Stimulated activated CD8-positive, alpha-beta memory T cell treated with anti-CD3 and anti-CD28 coated beads, Interleukin-12 subunit alpha, Interleukin-12 subunit beta, amount 100 ng/mL, for 1 hour (primary cell): ENCODE results near the gene ADAM12.
"Not testable (repeated sequence)": the region's sequence is repeated elsewhere in the genome, so short reads cannot be mapped to it uniquely, and the experiment has no call there.

Experiments used
- DNase-seq: peaks from one replicate; pipeline ENCODE4 v3.0.0-alpha.2; 2020; ENCODE audit warnings: low read depth

ADAM12 gene

DNA sequence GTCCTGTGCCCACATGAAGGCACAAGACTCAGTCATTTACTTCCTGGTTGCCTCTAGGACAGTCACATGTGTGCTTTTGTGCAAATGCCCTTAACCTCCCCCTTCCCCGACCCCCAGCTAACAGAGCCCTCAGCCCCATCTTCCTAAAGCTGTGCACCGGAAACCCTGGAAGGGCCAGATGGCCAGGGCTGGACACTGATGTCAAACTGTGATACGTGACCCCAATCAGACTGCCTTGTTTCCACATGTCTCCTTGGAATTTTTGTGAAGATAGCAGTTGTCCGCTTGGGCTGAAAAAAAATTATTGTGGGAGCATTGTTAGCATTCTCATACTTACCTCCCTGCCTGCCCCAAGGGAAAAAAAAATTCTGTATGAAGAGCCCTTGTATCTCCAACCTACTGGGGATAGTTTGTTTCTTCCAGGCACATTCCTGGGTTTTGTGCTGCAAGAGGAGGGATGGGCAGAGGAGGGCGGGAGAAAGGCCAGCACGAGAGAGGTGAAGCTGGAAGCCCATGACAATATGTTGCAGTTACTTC, 17.0 kb upstream of the ADAM12 start:
- DNase-seq: no peak

DNA sequence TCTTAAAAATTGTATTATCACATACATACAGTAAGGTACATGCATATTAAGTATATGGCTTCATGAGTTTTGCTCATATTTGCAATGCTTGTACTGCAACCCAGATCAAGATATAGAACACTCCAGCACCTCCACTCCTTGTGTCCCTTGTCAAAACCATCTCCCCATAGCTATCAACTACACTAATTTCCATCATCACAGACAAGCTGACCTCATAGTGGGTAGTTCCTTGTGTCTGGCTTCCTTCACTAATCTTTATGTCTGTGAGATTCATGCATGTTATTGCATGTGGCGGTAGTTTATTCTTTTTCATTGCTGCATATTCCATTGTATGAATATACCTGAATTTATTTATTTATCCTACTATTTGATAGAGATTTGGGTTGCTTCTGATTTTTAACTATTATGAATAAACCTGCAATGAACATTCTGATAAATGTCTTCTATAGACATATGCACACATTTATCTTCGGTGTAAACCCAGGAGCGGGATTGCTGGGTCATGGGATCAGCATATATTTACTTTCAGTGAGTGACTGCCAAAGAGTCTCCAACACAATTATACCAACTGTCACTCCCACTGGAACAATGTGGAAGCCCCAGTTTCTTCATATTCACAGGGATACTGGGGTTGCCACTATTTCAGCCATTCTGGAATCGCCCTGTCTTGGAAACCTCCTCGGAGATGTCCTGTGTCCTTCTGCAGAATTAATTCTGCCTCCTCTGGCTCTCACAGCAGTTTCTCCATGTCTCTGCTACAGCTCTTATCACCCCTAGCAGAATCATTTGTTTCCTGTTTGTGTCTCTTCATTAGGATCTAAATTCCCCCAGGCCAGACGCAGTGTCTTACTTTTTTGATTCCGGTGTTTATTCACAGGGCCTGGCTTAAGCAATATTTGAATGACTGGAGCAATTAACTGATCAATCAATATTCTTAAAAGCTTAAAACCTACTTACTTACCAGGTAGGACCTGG, 14.7 kb upstream of the ADAM12 start:
- DNase-seq: no peak

DNA sequence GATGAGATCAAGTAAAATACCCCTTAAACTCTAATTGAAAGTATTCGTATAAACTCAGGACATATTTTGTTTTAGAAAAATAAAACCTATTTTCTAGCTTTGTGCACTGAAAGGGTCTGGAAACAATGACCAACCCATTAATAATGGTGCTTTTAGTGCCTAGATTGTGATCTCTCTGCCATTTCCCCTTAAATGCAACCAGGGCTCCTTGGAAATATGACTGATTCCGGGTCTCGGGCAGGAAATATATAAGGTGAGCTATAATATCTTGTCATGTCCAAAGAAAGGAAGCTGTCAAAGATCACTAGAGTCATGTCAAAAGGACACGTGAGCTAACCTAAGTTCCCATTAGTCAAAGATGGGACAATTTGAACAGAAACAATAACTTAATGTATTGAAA, 12.4 kb upstream of the ADAM12 start:
- DNase-seq: no peak

- DNase-seq: no peak
Measured at GRCh38 chr10:126398924-126399323, 10.6 kb upstream of the ADAM12 start.

DNA sequence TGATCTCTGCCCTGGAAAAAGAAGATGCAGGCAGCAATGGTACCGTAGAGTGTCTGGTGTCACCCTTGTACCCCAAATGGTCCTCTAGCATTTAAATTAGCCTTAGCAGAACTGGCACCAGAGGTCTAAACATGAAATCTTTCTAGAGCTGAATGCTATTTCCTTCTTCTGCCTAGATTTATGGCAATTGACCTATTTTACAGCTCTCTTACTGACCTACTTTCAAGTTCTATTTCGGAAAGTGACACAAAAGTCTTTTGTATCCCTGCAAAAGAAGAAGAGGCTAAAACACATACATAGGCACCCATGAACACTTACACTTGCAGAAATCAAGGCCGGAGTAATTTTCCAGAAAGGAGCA, 10.1 kb upstream of the ADAM12 start:
- DNase-seq: no peak

GRCh38 chr10:126397640-126398382, 9.5 kb upstream of the ADAM12 start:
- no peak for DNase-seq

- DNase-seq: no peak
Measured at GRCh38 chr10:126397156-126397555, 8.9 kb upstream of the ADAM12 start.

GRCh38 chr10:126394948-126395347, 6.7 kb upstream of the ADAM12 start:
- no peak for DNase-seq

DNA sequence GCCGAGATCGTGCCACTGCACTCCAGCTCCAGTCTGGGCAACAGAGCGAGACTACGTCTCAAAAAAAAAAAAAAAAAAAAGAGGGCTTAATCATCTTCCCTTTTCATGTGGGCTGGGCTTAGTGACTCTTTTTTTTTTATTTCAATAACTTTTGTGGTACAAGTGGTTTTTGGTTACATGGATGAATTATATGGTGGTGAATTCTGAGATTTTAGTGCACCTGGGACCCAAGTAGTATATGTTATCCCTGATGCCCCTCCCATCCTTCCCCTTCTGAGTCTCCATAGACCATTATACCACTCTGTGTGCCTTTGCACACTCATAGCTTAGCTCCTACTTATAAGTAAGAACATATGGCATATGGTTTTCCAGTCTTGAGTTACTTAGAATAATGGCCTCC, 4.8 kb upstream of the ADAM12 start:
- no peak for DNase-seq

DNA sequence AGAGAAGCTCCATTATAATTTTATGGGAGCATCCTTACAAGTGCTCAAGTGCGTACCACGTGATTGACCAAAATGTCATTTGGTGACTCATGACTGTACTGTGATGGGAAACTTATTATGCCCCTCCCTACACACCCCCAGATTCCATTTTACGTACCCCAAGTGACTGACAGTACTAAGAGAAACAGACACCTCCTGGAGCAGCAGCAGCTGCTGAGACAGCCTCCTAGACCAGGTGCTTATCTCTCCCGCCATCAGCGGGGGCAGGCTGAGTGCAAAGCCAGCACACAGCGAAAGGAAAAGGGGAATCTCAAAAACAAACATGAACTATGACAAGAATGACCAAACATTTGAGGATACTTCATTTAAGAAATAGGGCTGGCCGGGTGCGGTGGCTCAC, 4.2 kb upstream of the ADAM12 start:
- no peak for DNase-seq

GRCh38 chr10:126392068-126392467, 3.8 kb upstream of the ADAM12 start:
- DNase-seq: no peak

DNA sequence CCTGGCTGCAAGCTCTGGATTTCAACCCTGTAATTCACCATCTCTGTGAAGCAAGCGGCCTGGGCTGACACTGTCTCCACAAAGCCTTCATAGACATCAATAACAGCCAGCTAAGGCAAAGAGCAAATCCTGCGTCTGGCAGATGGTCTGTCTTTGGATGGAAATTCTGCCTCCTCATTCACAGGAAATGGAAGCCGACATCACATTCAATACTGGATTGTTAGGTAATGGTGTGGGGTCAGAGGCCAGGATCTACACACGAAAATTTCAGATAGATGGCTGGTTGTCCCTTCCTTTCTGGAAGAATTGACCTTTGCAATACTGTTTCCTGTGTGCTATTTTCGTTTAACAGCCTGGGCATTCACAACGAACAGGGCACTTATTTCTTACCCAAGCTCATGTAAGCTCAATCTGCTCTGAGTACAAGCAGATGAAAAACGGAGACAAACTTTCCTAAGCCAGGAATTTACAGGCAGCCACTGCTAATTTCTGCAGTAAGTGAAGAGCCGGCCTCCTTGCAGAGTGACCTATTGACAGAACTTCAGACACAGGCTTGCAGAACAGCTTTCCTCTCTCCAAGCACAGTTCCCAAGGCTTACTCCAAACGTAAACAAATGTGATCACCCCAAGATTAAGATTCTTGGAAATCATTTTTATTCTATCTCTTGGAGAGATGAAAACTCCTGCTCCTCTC, 3.1 kb upstream of the ADAM12 start:
- DNase-seq: no peak

DNA sequence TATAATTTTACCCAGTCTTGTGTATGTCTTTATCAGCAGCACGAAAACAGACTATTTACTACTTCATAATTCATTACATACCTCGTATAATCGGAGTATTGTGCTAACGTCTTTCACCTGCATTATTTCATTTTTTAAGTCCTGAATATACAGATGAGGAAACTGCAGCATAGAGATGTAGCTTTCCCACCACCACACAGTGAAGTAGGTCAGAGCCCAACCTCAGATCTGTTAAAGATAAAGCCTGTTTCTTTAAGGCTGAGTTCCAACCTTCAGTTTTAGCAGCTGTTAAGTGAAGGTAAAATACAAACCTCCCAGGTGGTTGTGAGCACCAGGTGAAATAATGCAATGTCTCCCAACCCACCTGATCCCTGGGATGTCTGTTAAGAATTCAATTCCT, 2.0 kb upstream of the ADAM12 start:
- no peak for DNase-seq

DNA sequence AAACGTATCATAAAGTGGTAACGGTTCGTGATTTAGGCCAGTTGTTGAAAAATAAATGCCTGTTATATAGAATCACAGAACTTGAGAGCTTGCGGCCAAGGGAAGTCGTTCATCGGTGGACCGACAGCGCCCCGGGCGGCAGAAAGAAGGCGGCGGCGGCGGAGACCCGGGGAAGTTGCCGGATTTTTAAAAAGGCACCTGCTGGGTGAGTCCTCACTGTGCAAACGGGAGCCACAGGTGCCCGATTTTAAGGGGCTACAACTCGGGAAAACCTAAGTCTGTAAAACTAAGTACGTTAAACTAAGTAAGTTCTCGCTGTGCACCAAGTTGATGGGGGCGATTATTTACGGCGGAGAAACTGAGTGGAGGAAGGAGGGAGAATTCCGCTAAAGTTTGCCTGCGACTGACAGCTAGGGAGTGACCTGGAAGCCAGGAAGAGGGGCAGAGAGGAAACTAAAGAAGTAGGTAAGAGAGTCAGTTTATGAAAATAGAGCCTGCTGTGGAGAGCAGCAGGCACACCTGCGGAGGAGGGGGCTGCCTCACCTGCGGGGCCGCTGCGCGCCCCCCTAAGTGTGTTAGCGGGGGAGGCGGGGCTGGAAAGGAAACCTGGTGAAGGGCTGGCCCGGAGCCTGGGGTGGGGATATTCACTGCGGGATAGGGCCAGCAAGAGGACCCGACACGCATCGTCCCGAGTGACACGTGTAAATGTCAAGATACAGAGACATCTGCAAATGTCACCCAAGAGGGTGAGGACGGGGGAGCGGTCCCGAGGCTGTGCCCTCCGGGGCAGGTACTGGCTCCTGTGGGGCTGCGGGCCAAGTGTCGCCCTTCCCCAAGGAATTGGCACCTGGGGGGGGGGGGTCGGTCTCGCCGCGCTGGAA, 996 bp downstream of the ADAM12 start:
- DNase-seq: no peak

GRCh38 chr10:126384269-126384873, 3.9 kb downstream of the ADAM12 start:
- no peak for DNase-seq

DNA sequence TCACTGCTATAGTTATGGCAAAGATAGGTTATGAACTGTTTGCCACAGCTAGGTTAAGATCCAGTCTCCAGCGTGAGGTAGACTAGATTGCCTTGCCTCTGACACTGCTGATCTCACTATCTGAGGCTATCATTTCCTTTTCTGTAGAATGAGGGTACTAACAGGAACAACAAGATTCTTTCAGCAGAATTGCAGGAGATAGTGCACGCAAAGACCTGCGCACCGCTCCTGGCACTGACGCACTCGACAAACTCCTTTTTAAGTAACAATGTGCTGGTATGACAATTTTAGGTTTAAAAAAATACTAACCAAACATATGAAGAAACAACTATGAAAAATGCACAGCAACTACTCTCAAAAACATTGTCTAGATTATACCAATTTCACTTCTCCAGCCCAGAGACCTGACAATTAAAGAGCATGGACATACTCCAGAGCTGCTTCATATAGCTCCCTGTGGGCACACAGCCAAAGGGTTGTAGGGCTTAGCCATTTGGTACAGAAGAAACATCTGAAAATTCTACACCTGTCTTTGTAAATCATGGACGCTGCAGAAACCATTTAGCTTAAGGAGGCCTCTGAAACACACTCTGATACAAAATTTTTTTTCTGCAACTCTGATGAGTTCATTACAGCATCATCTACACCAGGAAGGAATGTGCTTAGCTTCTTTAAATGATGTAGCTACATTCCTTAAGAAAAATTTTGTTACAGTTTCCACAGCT, 7.8 kb downstream of the ADAM12 start:
- no peak for DNase-seq

GRCh38 chr10:126379166-126379565, 9.1 kb downstream of the ADAM12 start:
- DNase-seq: not testable (repeated sequence)

- DNase-seq: no peak
Measured at GRCh38 chr10:126376956-126377355, 11.3 kb downstream of the ADAM12 start.

GRCh38 chr10:126375926-126376554, 12.2 kb downstream of the ADAM12 start:
- DNase-seq: no peak

GRCh38 chr10:126375299-126375698, 13.0 kb downstream of the ADAM12 start:
- no peak for DNase-seq
